Epithelial cell of prostate (primary cell): ENCODE data around the gene DIPK1B.
"Not testable (repeated sequence)": the region's sequence is repeated elsewhere in the genome, so short reads cannot be mapped to it uniquely, and the experiment has no call there.

Experiments
- DNase-seq: peaks from one replicate; pipeline ENCODE4 v3.0.0-alpha.2; 2011; ENCODE audit warnings: low read depth, low spot score
- H3K27ac ChIP-seq: fragments of 450-650 bp; 2 replicates; pipeline ENCODE4 v1.5.1; 2017; ENCODE audit warnings: mild to moderate bottlenecking

The DIPK1B gene

GRCh38 chr9:136697146-136697820 lies 15.1 kb upstream of the DIPK1B start:
- H3K27ac ChIP-seq, result no peak overlapping the region

GRCh38 chr9:136697821-136698526 lies 14.4 kb upstream of the DIPK1B start:
- H3K27ac ChIP-seq, result no peak overlapping the region
- DNase-seq, result no peak

More at GRCh38 chr9:136697146-136697820, 15.1 kb upstream of the DIPK1B start:
- no peak for DNase-seq

GRCh38 chr9:136698635-136699246 lies 13.6 kb upstream of the DIPK1B start:
- DNase-seq, result no peak
- no peak overlapping the region for H3K27ac ChIP-seq

DNA sequence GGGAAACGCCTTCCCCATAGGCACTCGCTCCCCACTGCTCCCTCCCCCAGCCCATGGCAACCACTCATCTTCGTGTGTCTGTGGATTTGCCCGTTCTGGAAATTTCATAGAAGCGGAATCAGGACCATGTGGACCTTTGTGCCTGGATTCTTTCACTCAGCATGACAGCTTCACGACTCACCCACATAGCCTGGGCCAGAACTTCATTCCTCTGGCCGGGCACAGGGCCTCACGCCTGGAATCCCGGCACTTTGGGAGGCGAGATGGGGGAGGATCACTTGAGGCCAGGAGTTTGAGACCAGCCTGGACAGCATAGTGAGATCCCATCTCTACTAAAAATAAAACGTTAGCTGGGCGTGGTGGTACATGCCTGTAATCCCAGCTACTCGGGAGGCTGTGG lies 12.1 kb upstream of the DIPK1B start:
- H3K27ac ChIP-seq, result no peak overlapping the region
- no peak for DNase-seq

GRCh38 chr9:136700959-136701667 lies 11.3 kb upstream of the DIPK1B start:
- no peak overlapping the region for H3K27ac ChIP-seq
- no peak for DNase-seq

- DNase-seq, result no peak
- H3K27ac ChIP-seq, result no peak overlapping the region
Measured at GRCh38 chr9:136701668-136702053, 10.7 kb upstream of the DIPK1B start.

DNA sequence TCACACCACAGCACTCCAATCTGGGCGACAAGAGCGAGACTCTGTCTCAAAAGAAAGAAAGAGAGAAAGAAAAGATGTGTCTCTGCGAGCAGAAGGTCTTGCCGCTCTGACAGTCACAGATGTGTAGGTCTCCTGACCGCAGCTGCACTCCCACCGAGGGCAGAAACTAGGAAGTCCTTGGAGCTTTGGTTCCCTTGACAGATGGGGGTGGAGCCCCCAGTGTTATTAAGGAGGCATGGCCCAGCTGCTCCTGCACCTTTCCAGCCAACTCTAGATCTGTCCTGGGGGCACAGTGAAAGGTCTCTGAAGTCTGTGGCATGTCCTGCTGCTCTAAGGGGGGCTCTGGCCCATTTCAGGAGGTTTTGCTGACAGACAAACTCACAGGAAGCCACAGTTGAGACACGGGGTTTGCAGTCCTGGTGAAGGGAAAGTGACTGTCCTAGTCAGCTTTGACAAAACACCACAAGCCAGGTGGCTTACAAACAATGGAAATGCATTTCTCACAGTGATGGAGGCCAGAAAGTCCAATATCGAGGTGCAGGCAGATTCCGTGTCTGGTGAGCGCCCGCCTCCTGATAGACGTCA lies 9.0 kb upstream of the DIPK1B start:
- DNase-seq, result no peak
- H3K27ac ChIP-seq, result no peak overlapping the region

DNA sequence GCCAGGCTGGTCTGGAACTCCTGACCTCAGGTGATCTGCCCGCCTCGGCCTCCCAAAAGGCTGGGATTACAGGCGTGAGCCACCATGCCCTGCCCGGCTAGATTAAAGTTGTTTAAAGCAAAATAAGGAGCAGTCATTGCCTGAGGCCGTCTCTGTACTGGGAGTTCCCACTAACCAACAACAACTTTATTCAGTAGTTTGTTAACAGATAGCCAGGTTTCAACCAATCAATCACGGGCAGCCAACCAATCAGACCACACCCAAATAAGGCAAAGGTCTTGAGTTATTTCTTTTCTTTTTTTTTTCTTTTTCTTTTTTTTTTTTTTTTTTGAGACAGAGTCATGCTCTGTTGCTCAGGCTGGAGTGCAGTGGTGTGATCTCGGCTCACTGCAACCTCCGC lies 7.6 kb upstream of the DIPK1B start:
- not testable (repeated sequence) for DNase-seq, H3K27ac ChIP-seq

DNA sequence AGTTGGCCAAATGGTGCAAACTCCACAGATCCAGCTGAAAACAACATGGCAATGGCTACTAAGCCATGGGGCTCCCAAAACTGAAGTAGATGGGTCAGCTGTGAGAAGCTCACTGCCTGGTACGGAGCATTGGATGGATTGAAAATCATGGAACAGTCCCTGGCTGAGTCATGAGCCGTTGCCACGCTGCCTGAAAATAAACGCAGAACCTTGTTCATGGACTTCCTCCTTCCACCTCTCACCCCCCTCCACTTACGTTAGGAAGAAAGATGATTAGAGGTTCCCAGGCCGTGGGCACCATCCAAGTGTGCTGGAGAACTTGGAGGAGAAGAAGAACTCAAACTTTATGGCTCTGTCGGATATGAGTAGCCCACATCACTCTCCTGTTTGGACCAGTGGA lies 6.8 kb upstream of the DIPK1B start:
- H3K27ac ChIP-seq, result no peak overlapping the region
- DNase-seq, result no peak

DNA sequence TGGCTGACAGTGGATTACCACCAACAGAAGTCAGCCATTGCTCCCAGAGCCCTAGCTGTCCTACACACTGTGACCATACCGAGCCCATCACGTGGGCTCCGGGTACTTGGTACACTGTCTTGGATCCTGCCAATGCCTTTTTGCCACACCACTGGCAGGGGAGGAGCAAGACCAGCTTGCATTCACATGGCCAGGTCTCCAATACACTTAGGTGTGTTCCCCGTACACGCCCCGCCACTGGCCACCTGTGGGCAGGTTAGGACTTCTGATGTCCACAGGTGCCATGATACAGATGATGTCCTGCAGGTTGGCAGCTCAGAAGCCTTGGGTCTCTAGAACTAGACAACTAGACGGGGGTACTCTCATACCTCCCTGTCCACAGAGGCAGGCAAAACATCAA lies 5.4 kb upstream of the DIPK1B start:
- H3K27ac ChIP-seq, result no peak overlapping the region
- no peak for DNase-seq

- DNase-seq, result no peak
- no peak overlapping the region for H3K27ac ChIP-seq
Measured at GRCh38 chr9:136707849-136708517, 4.4 kb upstream of the DIPK1B start.

DNA sequence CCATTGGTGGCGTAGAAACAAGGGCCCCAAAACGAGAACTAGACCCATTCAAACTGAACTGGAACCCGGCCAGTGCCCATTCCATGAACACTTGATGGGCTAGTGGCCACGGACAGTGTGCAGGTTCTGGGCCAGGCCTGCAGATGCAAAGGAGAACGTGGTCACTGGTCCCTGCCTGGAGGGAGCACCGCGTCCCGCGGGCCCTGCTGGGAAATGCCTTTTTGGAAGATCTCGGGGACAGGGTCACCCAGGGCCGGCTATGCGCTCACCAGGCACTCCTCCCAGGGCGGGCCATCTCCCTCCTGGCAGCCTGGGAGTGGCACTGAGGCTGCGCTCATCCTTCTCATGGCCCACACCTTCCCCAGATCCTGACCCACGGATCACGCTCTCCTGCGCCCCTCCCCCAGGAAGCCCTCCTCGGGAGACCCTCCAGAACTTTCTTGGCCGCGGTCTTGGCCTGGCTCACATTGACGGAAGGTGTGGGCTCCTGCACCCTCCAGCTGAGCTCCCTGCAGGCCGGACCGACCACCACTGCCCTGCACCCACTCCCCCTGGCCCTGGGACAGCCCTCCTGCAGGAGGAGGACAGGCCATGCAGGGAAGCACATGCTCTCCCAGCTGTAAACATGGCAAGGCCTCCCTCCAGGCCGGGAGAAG lies 2.8 kb upstream of the DIPK1B start:
- H3K27ac ChIP-seq, result no peak overlapping the region

GRCh38 chr9:136710543-136710942 lies 1.8 kb upstream of the DIPK1B start:
- DNase-seq, result no peak
- no peak overlapping the region for H3K27ac ChIP-seq

More for the DNA sequence above, 2.8 kb upstream of the DIPK1B start:
- no peak for DNase-seq

DNA sequence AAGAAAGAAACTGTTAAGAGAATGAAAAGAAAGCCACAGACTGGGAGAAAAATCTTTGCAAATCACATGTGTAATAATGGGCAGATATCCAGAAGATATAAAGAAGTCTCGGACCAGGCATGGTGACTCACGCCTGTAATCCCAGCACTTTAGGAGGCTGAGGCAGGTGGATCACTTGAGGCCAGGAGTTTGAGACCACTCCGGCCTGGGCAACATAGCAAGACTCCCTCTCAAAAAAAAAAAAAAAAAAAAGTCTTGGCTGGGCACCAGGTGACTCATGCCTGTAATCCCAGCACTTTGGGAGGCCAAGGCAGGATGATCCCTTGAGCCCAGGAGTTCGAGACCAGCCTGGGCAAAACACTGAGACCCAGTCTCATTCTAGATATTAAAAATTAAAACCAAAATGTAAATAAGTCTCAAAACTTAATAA lies 1.1 kb upstream of the DIPK1B start:
- not testable (repeated sequence) for H3K27ac ChIP-seq, DNase-seq

DNA sequence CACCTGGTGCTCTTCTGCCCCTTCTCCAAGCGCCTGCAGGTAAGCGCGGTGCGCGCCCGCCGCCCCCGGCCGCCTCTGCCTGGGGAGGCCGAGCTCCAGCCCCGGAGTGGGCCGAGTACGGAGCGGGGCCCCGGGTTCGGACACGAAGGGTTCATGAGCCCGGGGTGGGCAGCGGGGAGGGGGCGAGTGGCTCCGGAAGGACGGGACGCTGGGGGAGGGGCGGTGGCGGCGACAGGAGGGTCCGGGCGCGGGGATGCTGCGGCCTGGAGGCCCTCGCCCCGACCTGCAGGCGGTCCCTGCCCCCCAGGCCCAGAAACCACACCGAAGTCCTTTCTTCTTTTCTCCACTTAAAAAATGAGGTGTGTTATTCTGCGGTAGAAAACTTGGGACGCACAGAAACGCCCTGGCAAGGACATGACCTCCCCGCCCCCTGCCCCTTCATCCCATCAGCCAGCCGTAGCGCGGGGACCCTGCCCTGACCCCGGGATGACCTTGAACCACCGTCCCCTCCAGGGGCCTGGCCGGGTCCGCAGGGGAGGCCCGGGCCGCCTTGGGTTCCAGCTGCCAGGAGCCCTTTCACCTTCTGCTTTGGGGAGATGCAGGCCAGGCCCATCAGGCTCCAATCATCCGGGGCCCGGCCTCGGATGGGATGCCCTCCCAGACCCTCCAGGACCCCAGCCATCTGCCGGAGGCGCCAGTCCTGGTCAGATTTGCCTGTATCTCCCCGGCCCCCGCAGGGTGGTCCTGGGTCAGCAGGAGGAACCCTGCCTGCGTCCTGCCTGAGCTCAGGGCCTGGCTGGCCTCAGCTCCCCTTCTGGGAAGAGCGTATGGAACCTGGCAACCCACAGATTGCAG lies 545 bp downstream of the DIPK1B start:
- no peak overlapping the region for H3K27ac ChIP-seq
- DNase-seq, result no peak

GRCh38 chr9:136713550-136713949 lies 1.2 kb downstream of the DIPK1B start:
- no peak for DNase-seq
- no peak overlapping the region for H3K27ac ChIP-seq

DNA sequence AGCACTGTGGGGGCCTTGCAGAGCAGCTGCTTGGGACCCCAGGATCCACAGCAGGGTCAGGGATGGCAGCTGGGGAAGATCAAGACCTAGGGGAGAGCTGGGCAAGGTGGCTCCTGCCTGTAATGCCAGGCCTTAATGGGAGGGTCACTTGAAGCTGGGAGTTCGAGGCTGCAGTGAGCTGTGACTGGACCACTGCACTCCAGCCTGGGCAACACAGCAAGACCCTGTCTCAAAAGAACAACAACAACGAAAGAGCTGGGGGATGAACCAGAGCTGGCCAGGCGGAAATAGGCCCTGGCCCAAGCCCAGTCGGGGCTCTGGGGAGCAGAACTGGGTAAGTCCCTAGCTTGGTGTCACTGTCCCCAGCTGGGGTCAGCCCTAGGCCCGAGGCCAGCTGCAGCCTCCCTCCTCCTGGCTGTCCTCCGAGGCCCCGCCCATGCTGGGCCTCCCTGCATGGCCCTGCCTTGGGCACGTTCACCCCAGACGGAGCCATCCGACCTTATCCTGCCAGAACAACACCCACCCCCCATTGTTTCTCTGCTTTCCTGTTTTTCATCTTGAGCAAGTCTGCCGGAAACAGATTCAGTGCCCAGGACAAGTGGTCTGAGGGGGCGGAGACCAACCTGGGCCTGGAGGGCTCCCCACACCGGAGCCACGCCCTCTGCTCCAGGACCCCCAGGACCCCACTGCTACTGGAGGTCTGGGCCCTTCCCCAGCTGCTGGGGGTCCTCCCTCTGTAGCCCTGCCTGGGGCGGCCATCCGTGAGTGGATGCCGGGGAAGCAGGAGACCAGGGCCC lies 1.9 kb downstream of the DIPK1B start:
- no peak overlapping the region for H3K27ac ChIP-seq
- no peak for DNase-seq

GRCh38 chr9:136714893-136715274 lies 2.5 kb downstream of the DIPK1B start:
- DNase-seq, result no peak
- no peak overlapping the region for H3K27ac ChIP-seq
